Chondrocyte (in vitro differentiated cells): Measurements from ENCODE around the gene ZNF664. TPM values are rescaled to one million over a fixed set of nuclear protein-coding genes. Genes with fewer than 3 reads are reported as not detected.

Experiments used
- DNase-seq: peaks from one replicate; pipeline ENCODE4 v3.0.0; 2021; ENCODE audit warnings: mixed read lengths, low spot score
- H3K27ac Mint-ChIP-seq: one replicate; pipeline ENCODE4 v1.8.0; 2021; ENCODE audit warnings: mild to moderate bottlenecking, moderate library complexity, mixed read lengths; ENCODE audit not compliant: unreplicated experiment
- H3K27me3 Mint-ChIP-seq: 2 replicates; pipeline ENCODE4 v1.8.0; 2021; ENCODE audit warnings: low read depth, mixed read lengths
- H3K36me3 Mint-ChIP-seq: 2 replicates; pipeline ENCODE4 v1.8.0; 2021; ENCODE audit warnings: low read depth, mixed read lengths
- H3K4me1 Mint-ChIP-seq: 2 replicates; pipeline ENCODE4 v1.8.0; 2021; ENCODE audit warnings: low read depth, mild to moderate bottlenecking, mixed read lengths
- H3K4me3 Mint-ChIP-seq: one replicate; pipeline ENCODE4 v1.8.0; 2021; ENCODE audit warnings: mild to moderate bottlenecking, moderate library complexity, mixed read lengths; ENCODE audit not compliant: unreplicated experiment
- H3K9me3 Mint-ChIP-seq: 2 replicates; pipeline ENCODE4 v1.8.0; 2021; ENCODE audit warnings: low read depth, mixed read lengths
- CTCF ChIP-seq: fragments of 200-600 bp; sonication (generic); IDR thresholded peaks from 2 replicates; pipeline ENCODE4 v1.5.0; 2021; ENCODE audit warnings: antibody characterized with exemption, mild to moderate bottlenecking, moderate library complexity
- total RNA-seq: library from RNA; stranded (reverse); gene quantifications from 3 replicates; pipeline ENCODE4 v1.2.1, GENCODE V29; 2021

Gene ZNF664
- total RNA-seq, 1 donor from 2014 or later: 88.0 TPM

GRCh38 chr12:124040291-124040690 lies 67.3 kb downstream of the ZNF664 start:
- TF ChIP-seq CTCF: no peak
- Mint-ChIP-seq H3K4me3 (no peak overlapping the region), H3K27ac (no peak overlapping the region), H3K4me1 (peaks cover 41% of the 10 kb centered on the region), H3K9me3 (no peaks in the 10 kb centered on the region), H3K36me3 (no peaks in the 10 kb centered on the region), H3K27me3 (no peaks in the 10 kb centered on the region)
- DNase-seq: no peak

GRCh38 chr12:124040737-124041136 lies 67.7 kb downstream of the ZNF664 start:
- Mint-ChIP-seq H3K36me3 (no peaks in the 10 kb centered on the region), H3K9me3 (no peaks in the 10 kb centered on the region), H3K4me1 (peaks cover 45% of the 10 kb centered on the region), H3K4me3 (no peak overlapping the region), H3K27ac (no peak overlapping the region), H3K27me3 (no peaks in the 10 kb centered on the region)
- DNase-seq: no peak
- no peak for TF ChIP-seq CTCF

GRCh38 chr12:124041907-124042306 lies 68.9 kb downstream of the ZNF664 start:
- Mint-ChIP-seq H3K36me3 (peaks cover 3% of the 10 kb centered on the region), H3K27ac (no peak overlapping the region), H3K4me1 (peaks cover 39% of the 10 kb centered on the region), H3K27me3 (no peaks in the 10 kb centered on the region), H3K9me3 (peaks cover 6% of the 10 kb centered on the region), H3K4me3 (no peak overlapping the region)
- TF ChIP-seq CTCF: no peak
- no peak for DNase-seq

- Mint-ChIP-seq H3K4me1 (peaks cover 24% of the 10 kb centered on the region), H3K27ac (no peak overlapping the region), H3K27me3 (no peaks in the 10 kb centered on the region), H3K4me3 (no peak overlapping the region), H3K36me3 (peaks cover 10% of the 10 kb centered on the region), H3K9me3 (peaks cover 23% of the 10 kb centered on the region)
- no peak for TF ChIP-seq CTCF
- DNase-seq: no peak
Observed at GRCh38 chr12:124044021-124044420, 71.0 kb downstream of the ZNF664 start.

GRCh38 chr12:124044809-124045321 lies 71.8 kb downstream of the ZNF664 start:
- peaks cover 27% of the 10 kb centered on the region for H3K9me3 Mint-ChIP-seq
- no peak for TF ChIP-seq CTCF
- H3K27ac Mint-ChIP-seq: no peak overlapping the region
- no peak for DNase-seq
- no peak overlapping the region for H3K4me3 Mint-ChIP-seq
- H3K4me1 Mint-ChIP-seq: peaks cover 16% of the 10 kb centered on the region
- H3K27me3 Mint-ChIP-seq: no peaks in the 10 kb centered on the region
- H3K36me3 Mint-ChIP-seq: peaks cover 13% of the 10 kb centered on the region
